GM19023 (cell line): ENCODE measurements around the gene PLP1.
"Not testable (repeated sequence)": the region's sequence is repeated elsewhere in the genome, so short reads cannot be mapped to it uniquely, and the experiment has no call there.

Source experiments
- ATAC-seq: cut with Tn5 transposase; IDR thresholded peaks from one replicate; pipeline ENCODE4 v1.9.1; 2021; ENCODE audit warnings: mild to moderate bottlenecking, moderate library complexity; ENCODE audit not compliant: unreplicated experiment

PLP1 gene

DNA sequence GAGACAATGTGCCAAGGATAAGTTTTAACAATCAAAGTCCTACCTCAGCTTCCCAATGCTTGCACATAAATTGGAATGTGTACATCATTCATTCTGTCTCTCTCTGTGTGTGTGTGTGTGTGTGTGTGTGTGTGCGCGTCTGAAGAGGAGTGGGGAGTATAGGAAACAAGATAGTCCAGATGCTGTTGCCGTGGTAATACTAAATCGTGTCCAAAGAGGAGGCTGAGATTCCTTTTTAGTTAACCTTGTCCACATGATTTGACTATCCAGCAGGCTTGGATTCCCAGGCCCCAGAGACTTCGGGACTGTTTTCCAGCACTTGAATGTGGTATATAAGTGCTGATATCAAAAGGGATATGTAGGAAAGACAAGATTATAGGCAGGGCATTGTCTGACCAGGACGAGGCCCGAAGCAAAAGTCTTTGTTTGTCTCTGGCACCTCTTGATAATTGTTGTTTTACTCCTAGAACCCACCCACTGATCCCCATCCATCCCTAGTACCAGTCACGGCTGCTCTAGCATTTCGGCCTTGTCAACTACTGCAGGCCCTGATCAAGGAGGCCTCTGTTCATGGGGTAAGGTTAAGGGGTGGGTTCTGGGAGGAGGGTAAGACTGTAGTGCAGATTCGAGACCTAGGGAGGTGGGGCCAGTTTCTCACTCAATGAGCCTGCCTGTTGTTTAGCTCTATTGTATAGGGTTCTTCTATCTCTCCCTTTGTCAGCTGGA lies 3.9 kb downstream of the PLP1 start:
- ATAC-seq = no peak

DNA sequence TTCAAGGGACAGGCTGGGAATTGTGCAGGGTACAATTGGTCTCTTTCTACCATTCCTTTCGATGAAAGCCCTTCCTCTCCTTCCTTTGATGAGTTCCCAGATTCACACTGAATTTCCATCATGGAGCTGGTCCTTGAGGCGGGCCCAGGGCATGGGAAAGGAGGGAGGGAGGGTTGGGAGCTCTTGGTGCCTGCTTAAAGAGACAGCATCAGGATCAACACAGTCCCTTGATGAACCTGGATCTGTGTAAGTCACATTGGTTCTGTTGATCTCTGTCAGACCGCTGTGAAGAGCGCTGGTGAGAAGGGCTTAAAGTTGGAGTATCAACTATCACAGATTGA lies 4.4 kb downstream of the PLP1 start:
- ATAC-seq = no peak

DNA sequence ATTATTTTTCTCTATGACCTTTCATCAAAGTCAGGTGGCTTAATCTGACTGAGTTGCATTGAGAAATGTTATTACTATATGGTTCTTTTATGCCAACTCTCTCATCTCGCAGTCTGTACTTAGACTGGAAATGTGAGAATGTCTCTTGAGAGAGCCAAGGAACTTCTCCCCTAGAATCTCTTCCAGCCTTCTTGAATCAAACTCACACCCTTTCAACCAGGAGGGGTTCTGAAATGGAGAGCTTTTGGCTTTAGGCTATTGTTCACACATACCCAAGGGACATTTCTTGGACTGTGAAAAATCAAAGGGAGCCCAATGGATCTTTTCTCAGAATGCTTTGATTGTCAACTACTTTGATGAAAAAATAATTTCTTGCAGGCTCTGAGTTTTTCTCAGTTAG lies 5.1 kb downstream of the PLP1 start:
- no peak for ATAC-seq

DNA sequence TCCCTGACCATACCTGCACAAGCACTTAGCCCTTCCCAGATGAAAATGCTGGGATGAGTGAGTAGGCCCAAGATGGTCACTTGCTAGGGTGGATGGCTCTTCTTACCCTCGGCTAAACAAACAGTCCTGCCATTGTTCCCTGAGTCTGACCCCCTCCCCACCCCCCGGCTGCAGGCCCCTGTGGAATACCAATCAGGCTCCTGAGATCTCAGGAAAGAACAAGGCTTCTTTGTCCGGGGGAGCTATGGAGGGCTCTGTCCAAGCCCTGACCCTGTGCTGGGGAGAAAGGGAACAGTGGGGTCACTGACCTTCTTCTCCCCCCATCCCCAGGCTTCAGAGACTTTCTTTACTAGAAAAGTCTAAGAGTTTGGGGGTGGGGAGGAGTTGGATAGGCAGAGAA lies 6.0 kb downstream of the PLP1 start:
- no peak for ATAC-seq

DNA sequence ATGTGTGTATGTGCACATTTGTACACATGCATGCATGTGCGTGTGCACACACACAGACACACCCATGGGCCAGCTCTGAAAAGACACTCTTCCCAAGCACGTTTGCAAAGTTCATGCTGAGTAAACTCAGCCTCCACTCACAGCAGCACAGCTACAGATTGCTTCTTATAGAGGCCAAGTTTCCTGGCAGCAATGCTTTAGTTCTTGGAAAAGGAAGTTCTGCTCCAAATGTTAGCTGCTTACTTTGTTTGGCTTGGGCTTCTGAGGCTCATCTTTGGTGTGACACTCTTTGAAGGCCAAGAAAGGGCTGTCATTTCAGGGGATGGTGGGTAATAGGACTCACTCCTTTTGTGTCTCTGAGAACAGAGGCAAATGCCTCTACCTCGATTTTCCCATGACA lies 6.6 kb downstream of the PLP1 start:
- ATAC-seq = no peak

DNA sequence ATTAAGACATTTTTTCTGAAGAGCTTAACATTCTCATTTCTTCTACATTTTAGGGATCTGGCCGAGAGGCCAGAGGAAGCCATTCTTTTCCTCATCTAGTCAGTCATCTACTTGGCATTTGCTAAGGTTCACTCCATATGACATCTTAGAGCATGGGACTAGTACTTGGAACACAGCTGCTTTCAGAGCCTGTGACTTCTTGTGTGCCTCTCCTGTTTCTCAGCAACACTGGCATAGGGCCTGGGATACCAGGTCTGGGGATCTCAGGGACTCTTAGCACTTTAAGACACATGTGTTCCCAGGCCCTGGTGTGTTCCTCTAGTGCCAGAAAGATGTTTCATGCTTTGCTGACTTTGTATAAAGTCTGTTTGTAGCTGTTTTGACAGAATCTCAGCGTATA lies 7.3 kb downstream of the PLP1 start:
- ATAC-seq = no peak

DNA sequence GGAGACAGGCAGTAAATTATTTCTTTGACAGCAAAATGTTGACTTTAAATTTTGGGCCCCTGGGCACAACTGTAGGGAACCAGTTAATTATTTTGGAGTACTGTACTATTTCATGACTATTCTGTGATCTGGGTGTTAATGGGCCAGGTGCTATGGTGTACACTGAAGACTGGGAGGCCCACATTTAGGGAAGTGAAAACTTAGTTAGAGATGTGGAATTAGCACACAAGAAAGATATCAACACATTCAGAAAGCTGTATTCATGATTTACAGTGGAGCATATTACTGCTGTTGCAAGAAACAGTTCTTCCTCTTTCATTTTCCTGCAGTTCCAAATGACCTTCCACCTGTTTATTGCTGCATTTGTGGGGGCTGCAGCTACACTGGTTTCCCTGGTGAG lies 12.4 kb downstream of the PLP1 start:
- ATAC-seq = no peak

DNA sequence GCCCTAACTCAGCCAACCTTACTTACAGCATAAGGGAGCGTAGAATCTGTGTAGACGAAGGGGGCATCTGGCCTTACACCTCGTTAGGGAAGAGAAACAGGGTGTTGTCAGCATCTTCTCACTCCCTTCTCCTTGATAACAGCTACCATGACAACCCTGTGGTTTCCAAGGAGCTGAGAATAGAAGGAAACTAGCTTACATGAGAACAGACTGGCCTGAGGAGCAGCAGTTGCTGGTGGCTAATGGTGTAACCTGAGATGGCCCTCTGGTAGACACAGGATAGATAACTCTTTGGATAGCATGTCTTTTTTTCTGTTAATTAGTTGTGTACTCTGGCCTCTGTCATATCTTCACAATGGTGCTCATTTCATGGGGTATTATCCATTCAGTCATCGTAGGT lies 14.6 kb downstream of the PLP1 start:
- no peak for ATAC-seq

DNA sequence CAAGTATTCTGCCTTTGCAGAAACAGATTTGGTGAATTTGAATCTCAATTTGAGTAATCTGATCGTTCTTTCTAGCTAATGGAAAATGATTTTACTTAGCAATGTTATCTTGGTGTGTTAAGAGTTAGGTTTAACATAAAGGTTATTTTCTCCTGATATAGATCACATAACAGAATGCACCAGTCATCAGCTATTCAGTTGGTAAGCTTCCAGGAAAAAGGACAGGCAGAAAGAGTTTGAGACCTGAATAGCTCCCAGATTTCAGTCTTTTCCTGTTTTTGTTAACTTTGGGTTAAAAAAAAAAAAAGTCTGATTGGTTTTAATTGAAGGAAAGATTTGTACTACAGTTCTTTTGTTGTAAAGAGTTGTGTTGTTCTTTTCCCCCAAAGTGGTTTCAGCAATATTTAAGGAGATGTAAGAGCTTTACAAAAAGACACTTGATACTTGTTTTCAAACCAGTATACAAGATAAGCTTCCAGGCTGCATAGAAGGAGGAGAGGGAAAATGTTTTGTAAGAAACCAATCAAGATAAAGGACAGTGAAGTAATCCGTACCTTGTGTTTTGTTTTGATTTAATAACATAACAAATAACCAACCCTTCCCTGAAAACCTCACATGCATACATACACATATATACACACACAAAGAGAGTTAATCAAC lies 15.3 kb downstream of the PLP1 start:
- no peak for ATAC-seq

DNA sequence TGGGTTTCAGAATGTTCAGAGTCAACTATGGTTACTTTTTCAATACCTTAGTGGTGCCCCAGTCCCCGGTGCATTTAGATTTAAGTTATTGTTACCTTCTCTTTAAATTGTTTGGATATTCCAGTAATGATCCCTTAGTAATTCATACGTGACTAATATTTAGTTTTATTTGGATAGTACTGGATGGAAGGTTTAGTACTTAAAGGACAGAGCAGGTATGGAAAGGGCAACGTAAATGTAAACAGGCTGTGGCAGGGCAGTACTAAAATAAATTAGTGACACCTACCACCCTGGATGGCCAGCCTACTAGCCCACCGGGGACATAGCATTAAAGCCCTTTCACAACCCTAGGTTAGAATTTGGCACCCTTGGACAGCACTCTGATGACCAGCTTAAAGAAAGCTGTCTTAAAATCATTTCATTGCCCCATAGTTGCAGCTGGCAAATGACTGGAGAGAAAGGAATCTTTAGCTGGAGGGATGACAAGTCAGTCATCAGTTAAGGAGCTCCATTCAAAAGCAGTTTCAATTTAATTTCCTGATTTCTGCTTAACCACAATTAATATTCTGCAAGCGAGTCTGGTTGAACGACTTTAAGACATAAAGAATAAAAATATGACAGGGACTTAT lies 16.4 kb downstream of the PLP1 start:
- no peak for ATAC-seq

DNA sequence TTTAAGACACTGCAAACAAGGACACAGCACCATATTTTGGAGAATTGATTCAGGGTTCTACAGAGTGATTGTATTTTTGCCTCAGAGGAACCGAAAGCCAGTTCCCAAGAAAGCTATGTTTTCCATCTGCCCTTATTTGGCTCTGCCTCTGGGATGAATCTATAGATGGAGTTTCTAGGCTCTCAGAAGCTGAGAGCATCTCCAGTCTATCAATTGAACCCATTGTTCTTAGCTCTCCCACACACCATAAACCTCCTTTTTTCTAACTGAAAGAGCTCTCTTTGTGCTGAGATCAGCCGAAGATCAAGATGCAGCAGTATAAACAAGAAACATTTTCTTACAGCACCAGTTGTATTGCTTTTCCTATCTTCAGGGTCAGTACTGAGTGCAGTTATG lies 16.9 kb downstream of the PLP1 start:
- ATAC-seq = no peak

DNA sequence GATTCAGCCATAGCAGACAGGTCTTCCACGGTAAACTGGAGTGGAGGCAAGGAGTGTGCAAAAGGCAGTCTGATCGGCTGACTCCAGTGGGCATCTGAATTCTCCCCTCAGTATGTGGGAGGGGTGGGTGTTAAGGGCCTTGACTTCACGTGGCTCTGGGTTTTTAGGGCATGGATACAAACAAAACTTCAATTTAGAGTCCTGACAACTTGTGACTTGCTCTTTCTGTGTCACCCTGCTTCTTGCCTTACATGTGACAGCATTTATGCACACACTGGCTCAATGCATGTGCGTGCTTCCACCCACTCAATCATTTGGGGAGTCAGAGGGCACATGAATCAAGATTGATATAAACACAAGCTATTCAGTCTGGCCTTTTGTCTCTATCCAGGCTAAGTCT lies 17.5 kb downstream of the PLP1 start:
- no peak for ATAC-seq

DNA sequence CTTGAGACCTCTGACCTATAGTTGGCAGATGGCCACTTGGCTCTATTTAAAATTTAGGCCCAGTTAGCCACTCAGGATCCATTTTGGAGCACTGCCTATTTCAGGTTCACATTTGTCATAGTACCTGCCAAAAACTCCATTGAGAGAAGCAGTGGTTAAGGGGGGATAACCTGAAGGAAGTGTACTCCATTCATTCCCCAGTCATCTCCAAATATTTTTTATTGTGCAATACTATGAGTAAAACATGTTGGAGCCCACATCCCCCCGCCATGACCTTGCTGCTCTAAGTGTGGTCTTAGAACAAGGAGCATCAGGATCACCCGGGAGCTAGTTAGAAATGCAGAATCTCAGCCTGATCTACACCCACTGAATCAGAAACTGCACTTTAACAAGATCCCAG lies 21.1 kb downstream of the PLP1 start:
- no peak for ATAC-seq

DNA sequence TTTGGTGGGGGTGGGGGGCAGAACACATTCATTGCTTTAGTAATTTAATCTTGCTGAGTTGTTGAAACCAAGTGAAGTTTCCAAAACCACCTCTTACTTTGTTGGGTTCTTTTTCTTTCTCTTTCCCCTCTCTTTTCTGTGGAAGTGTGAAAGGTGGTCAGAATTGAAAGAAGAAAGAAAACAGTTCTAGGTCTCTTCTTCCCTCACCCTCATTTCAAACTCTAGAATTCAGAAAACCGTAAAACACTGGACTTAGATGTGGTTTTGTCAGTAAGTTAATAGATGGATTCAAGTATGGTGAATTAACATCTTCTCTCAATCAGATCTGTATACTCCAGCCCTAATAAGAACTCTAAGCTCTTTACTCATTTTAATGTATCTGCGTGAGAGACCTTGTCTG lies 23.7 kb downstream of the PLP1 start:
- no peak for ATAC-seq

DNA sequence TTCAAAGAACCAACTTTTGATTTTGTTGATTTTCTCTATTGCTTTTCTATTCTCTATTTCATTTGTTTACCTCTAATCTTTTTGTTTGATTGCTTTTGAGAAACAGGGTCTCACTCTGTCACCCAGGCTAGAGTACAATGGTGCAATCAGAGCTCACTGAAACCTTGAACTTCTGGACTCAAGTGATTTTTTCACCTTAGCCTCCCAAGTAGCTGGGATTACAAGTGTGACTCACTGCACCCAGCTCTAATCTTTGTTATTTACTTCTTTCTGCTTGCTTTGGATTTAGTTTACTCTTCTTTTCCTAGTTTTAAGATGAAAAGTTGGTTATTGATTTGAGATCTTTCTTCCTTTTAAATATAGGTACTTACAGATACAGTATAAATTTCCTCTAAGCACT lies 29.2 kb downstream of the PLP1 start:
- ATAC-seq = no peak

DNA sequence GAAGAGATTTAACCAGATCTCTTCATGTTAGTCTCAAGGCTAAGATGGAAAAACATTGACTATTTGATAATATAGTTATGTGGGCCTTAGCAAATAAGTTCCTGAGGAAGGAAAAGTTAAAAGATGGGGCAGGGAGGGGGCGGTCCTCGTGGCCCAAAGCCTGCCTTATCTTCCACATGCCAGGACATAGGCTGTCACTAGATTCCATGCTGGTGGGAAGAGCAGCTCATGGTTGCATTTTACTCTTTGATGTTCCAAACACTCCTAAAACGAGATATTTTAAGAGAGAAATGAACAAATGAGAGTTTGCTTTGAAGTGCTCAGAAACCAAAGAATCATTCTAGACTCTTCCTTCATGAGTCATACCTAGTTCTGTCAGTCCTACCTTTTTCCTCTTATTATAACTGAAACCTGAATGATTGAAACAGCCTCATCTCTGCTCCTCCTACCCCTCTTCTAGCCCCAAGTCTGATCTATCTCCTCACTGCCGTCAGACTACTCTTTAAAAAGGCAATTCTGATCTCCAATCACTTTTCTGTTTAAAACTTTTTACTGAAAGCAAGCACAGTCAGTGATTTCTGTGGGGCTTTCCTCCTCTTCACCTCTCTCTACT lies 30.3 kb downstream of the PLP1 start:
- ATAC-seq = no peak

DNA sequence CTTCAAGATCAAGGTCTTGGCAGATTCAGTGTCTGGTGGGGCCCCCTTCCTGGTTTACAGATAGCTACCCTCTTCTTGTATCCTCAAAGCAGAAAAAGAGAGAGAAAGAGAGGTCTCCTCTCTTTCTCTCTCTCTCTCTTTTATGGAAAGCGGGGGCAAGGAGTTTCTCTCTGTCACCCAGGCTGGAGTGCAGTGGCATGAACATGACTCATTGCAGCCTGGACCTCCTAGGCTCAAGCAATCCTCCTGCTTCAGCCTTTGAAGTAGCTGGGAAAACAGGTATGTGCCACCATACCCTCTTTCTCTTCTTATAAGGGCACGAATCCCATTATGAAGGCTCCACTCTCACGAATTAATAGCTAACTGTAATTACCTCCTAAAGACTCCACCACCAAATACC lies 35.2 kb downstream of the PLP1 start:
- ATAC-seq = no peak

DNA sequence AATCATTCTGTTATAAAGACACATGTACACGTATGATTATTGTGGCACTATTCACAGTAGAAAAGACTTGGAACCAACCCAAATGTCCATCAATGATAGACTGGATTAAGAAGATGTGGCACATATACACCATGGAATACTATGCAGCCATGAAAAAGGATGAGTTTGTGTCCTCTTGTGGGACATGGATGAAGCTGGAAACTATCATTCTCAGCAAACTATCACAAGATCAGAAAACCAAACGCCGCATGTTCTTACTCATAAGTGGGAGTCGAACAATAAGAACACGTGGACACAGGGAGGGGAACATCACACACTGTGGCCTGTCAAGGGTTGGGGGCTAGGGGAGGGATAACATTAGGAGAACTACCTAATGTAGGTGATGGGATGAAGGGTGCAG lies 40.5 kb downstream of the PLP1 start:
- ATAC-seq = not testable (repeated sequence)

DNA sequence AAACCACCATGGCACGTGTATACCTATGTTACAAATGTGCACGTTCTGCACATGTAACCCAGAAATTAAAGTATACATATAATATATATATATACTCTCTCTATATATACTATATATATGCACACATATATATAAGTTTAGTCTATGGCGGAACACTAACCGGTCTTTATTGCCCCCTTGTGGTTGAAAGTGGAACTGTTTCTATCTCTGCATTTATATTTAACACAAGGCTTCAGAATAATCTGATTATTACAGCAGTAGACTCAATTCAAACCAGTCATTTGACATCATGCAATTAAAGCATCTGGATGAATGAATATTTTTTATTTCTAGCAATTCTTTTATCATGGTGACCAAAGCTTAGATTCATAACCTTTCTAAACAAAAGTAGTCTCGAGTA lies 40.9 kb downstream of the PLP1 start:
- ATAC-seq = no peak

DNA sequence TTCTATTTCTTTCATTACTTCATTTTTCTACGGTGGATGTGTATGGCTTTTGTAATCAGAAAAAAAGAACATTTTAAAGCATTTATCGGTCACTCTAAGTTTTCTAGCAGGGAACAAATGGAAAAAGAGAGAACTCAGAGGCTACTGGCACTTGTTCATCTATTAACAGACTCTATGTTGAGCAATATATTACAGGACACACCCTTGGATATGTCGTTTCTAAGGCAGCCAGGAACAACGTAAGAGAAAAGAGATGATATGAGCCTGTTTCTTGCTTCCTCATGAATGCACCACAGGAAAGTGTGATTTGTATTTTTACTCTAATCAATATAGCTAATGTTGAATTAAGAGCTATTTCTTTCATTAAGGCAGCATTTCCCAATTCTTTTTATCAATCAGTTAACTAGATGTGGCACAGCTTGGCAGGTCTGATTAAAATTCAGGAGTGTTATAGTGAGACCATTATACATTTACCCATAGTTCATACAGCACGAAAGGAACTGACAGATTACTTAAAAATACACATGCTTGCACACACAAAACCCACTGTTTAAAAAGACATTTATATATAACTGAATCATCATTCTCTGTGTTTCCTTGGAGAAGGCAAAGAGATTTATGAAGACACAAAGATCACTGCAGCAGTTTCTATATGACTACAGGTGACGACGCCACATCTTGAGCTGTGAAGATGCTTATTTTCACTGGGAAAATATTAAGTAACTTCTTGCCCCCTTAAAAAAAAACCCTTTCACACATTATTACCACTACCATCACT lies 42.4 kb downstream of the PLP1 start:
- no peak for ATAC-seq

DNA sequence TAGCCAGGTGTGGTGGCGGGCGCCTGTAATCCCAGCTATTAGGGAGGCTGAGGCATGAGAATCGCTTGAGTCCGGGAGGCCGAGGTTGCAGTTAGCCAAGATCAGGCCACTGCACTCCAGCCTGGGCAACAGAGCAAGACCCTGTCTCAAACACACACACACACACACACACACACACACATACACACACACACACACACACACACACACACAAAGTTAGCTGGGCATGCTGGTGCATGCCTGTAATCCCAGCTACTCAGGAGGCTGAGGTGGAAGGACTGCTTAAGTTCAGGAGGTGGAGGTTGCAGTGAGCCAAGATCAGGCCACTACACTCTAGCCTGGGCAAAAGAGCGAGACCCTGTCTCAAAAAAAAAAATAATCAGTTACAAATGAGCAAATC lies 44.2 kb downstream of the PLP1 start:
- ATAC-seq = not testable (repeated sequence)
